Lower leg skin (tissue), 3 donors: ENCODE data around the gene GATA5.

Source experiments
- CTCF ChIP-seq, 3 donors: fragments of 450-650 bp; IDR thresholded peaks; one replicate each; pipeline ENCODE4 v1.5.1; 2016; ENCODE audit warnings: antibody characterized with exemption in 3 of 3, mild to moderate bottlenecking in 3 of 3, moderate library complexity in 2 of 3
- POLR2A ChIP-seq, 2 donors: fragments of 450-650 bp; IDR thresholded peaks; one replicate each; pipeline ENCODE4 v1.6.1; 2016 to 2017; ENCODE audit warnings: antibody characterized with exemption in 2 of 2, mild to moderate bottlenecking in 1 of 2, moderate library complexity in 1 of 2

DNA sequence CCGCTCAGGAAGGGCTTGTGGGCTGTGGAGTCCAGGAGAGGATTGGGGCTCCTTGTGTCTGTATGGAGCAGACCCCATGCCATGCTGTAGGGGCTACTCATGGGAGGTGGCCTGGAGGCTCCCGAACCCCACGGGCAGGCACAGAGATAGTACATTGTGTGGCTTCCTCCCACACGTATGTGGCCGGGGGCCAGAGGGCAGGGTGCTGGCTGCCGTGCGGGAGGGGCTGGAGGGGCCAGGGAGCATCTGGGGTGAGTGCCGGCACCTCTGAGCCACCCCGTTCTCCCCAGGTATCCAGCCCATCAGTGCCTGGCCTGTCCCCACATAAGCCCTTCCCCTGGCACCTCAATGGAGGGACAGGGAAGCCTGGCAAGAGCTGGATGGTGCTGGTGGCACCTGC is 56.0 kb downstream of the GATA5 start:
- no peak for TF ChIP-seq CTCF (IDR thresholded peaks at IDR 0.05)
- no peak for TF ChIP-seq POLR2A (IDR thresholded peaks at IDR 0.05)
